ENCODE data around the gene BTN2A1. TPM values are rescaled to one million over a fixed set of nuclear protein-coding genes. Genes with fewer than 3 reads are reported as not detected.

BTN2A1 gene
- 16.8 to 22.0 TPM (median 20.7 TPM) in 5 replicates for total RNA-seq (2022; extraction: Qiagen RNA extraction; ENCODE audit: low read depth)

GRCh38 chr6:26457806-26458688, at the start of gene BTN2A1:
Gene BTN2A1, plus strand, starts transcription at chr6:26457955. Its CDS starts 682 bp downstream, at chr6:26458637.

GRCh38 chr6:26500102-26500501, 42.3 kb downstream of the BTN2A1 start, which contains the start of gene BTN1A1:
Gene BTN1A1, plus strand, starts transcription at chr6:26500303. Its CDS starts 984 bp downstream, at chr6:26501287.

Other genes starting within 250 kb of the BTN2A1 start
- gene BTN3A2, start 92.8 kb upstream of the BTN2A1 start, total RNA-seq (2022; extraction: Qiagen RNA extraction; ENCODE audit: low read depth), result 3.1 to 5.4 TPM (median 3.8 TPM) in 5 replicates
- 5.8 to 7.4 TPM (median 6.7 TPM) in 5 replicates for gene BTN2A2, start 74.8 kb upstream of the BTN2A1 start, total RNA-seq (2022; extraction: Qiagen RNA extraction; ENCODE audit: low read depth)
- gene BTN3A1, start 55.7 kb upstream of the BTN2A1 start, total RNA-seq (2022; extraction: Qiagen RNA extraction; ENCODE audit: low read depth), result 2.6 to 3.8 TPM (median 3.0 TPM) in 5 replicates
- 0.51 to 1.3 TPM (median 0.88 TPM) in 5 replicates for gene BTN3A3, start 17.5 kb upstream of the BTN2A1 start, total RNA-seq (2022; extraction: Qiagen RNA extraction; ENCODE audit: low read depth)
- not detected in 5 replicates for gene BTN1A1, start 42.3 kb downstream of the BTN2A1 start, total RNA-seq (2022; extraction: Qiagen RNA extraction; ENCODE audit: low read depth)
- 60.1 to 96.5 TPM (median 77.4 TPM) in 5 replicates for gene HMGN4, start 80.4 kb downstream of the BTN2A1 start, total RNA-seq (2022; extraction: Qiagen RNA extraction; ENCODE audit: low read depth)
- gene ABT1, start 139.0 kb downstream of the BTN2A1 start, total RNA-seq (2022; extraction: Qiagen RNA extraction; ENCODE audit: low read depth), result 10.5 to 14.3 TPM (median 13.2 TPM) in 5 replicates
- gene ZNF322, start 201.8 kb downstream of the BTN2A1 start, total RNA-seq (2022; extraction: Qiagen RNA extraction; ENCODE audit: low read depth), result 4.9 to 8.3 TPM (median 6.4 TPM) in 5 replicates